PFSK-1 (cell line): ENCODE data around the gene ACSF3.

Experiments
- FOXP2 ChIP-seq: optimal IDR thresholded peaks from 2 replicates; pipeline ENCODE3; 2011; ENCODE audit warnings: borderline replicate concordance, control low read depth, inconsistent platforms; ENCODE audit not compliant: insufficient read depth; ENCODE audit errors: extremely low read length, extremely low read depth
- POLR2AphosphoS5 ChIP-seq: IDR thresholded peaks from 2 replicates; pipeline ENCODE4 v1.6.1; 2012; ENCODE audit warnings: low read depth, mild to moderate bottlenecking, control low read depth, low read length, moderate library complexity
- SIN3A ChIP-seq: IDR thresholded peaks from 2 replicates; pipeline ENCODE4 v1.6.1; 2012; ENCODE audit warnings: mild to moderate bottlenecking, low read length, moderate library complexity, borderline replicate concordance; ENCODE audit not compliant: insufficient read depth
- TAF1 ChIP-seq: IDR thresholded peaks from 2 replicates; pipeline ENCODE4 v1.6.1; 2012; ENCODE audit warnings: low read length, control low read depth, borderline replicate concordance; ENCODE audit not compliant: insufficient read depth
- TF ChIP-seq, protein P1 (sequence below), 2 experiments: IDR thresholded peaks; 2 replicates each; pipeline versions ENCODE4 v1.6.1 to v1.8.0; 2011 to 2012; ENCODE audit warnings: low read depth in 2 of 2, low read length in 2 of 2, control low read depth in 1 of 2, inconsistent platforms in 1 of 2, mild to moderate bottlenecking in 1 of 2, moderate library complexity in 1 of 2; ENCODE audit not compliant: insufficient read depth in 1 of 2

The ACSF3 gene

DNA sequence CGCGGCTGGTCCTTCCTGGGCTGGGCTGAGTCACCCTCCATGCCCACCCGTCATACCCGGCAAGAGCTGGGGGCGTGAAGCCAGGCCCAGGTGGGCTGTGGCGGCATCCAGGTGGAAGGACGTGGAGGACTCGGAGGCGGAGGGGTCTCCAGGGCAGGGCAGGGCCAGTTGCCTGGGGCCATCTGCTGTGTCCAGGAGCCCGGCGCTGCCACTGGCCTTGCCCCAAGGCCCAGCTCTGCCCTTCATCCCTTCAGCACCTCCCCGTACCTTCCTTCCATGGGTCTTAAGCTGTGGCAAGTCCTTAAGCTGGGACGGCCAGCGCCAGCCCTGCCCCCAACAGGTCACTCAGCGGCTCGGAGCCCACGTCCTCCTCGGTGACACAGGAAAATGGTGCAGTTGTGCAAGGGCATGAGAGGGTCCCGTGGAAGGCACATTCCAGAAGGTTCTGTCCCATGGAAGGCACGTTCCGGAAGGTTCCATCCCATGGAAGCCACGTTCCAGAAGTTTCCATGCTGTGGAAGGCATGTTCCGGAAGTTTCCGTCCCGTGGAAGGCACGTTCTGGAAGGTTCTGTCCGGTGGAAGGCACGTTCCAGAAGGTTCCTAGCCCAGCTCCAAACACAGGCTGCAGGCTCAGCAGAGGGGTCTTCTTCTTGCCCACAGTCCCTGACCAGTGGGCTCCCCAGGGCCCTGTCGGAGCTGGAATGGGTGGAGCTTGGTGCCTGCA is 67.5 kb downstream of the ACSF3 start:
- TF ChIP-seq, protein P1, sequence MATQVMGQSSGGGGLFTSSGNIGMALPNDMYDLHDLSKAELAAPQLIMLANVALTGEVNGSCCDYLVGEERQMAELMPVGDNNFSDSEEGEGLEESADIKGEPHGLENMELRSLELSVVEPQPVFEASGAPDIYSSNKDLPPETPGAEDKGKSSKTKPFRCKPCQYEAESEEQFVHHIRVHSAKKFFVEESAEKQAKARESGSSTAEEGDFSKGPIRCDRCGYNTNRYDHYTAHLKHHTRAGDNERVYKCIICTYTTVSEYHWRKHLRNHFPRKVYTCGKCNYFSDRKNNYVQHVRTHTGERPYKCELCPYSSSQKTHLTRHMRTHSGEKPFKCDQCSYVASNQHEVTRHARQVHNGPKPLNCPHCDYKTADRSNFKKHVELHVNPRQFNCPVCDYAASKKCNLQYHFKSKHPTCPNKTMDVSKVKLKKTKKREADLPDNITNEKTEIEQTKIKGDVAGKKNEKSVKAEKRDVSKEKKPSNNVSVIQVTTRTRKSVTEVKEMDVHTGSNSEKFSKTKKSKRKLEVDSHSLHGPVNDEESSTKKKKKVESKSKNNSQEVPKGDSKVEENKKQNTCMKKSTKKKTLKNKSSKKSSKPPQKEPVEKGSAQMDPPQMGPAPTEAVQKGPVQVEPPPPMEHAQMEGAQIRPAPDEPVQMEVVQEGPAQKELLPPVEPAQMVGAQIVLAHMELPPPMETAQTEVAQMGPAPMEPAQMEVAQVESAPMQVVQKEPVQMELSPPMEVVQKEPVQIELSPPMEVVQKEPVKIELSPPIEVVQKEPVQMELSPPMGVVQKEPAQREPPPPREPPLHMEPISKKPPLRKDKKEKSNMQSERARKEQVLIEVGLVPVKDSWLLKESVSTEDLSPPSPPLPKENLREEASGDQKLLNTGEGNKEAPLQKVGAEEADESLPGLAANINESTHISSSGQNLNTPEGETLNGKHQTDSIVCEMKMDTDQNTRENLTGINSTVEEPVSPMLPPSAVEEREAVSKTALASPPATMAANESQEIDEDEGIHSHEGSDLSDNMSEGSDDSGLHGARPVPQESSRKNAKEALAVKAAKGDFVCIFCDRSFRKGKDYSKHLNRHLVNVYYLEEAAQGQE (IDR thresholded peaks at IDR 0.05; ENCODE audit: insufficient read depth in 1 of 2, low read depth in 2 of 2, low read length in 2 of 2), result no peak
- TF ChIP-seq FOXP2 (no peak), SIN3A (no peak), TAF1 (no peak), POLR2AphosphoS5 (no peak)

DNA sequence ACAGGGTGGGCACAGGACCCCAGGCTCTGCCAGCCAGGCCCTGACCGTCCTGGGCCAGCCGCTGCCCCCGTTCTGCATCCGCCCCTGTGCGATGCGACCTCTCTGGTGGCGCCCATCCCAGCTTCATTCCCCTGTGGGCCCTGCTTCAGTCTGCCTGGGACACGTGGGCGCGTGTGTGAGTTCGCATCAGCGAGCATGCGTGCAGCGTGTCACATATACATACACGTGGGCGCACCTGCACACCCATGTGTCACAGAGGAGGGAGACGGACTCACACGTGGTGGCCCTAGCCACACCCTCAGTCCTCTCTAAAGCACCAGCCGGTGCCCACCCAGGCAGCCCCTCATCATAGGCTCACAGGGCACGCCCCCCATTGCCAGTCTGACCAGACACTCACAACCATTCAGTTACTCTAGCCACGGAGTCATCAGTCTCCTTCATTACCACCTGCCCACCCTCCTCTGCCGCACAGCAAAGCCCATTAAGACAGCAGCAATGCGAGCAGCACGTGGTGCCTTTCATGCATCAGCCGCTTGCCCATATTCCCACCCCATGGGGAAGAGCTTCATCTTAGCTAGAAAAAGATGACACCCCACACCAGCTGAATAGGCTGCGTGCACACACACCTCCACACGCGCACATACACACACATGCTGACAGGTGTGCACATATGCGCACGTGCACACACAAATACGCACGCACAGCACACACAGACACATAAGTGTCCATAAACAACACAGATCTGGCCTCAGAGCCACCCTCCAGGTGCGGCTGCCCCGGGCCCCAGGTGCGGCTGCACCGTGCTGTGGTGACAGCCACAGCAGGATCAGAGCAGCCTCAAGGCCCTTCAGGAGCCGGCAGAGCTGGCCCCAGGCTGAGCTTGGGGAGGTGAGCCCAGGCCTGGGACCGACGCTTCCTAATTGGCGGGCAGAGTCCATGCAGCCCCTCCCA is 68.4 kb downstream of the ACSF3 start:
- TF ChIP-seq TAF1, result no peak
- no peak for TF ChIP-seq FOXP2
- TF ChIP-seq POLR2AphosphoS5, result no peak
- TF ChIP-seq, protein P1 (IDR thresholded peaks at IDR 0.05; ENCODE audit: insufficient read depth in 1 of 2, low read depth in 2 of 2, low read length in 2 of 2), result no peak
- TF ChIP-seq SIN3A, result no peak

DNA sequence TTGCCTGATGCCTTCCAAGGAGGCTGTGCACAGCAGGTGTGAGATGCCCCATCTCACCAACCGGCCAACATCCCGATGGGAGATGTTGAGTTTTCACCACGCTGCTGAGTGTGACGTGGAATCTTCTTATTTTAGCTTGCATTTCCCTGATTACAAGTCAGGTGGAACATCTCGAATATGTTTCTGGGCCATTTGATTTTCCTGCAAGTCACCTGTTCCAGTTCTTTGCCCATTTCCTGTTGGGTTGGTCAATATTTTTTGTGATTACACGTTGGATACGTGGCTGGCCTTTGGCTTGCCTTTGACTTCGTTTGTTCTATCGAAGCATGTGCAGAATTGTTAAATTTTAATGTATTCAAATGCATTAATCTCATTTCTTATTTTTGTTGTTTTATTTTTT is 69.6 kb downstream of the ACSF3 start:
- no peak for TF ChIP-seq FOXP2
- no peak for TF ChIP-seq POLR2AphosphoS5
- TF ChIP-seq, protein P1 (IDR thresholded peaks at IDR 0.05; ENCODE audit: insufficient read depth in 1 of 2, low read depth in 2 of 2, low read length in 2 of 2), result no peak
- TF ChIP-seq TAF1, result no peak
- no peak for TF ChIP-seq SIN3A

DNA sequence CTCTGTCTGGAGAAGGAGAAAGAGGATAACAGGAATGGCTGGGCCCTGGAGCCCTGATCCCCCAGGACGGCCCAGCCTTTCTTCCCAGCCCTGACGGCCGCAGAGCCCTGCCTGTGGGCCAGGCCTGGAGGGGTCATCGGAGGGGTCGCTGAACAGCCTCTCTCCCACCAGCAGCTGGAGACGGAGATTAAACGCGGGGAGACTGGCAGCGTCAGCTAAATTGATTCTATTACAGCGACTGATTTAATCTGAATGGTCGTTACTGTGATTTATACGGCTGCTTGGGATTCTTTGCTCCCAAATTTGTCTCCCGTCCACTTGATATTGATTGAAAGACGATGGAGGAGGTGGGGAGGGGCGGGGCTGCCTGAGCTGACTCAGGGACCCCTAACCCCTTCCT is 70.8 kb downstream of the ACSF3 start:
- TF ChIP-seq SIN3A (no peak), FOXP2 (no peak), TAF1 (no peak), POLR2AphosphoS5 (no peak)
- TF ChIP-seq, protein P1 (IDR thresholded peaks at IDR 0.05; ENCODE audit: insufficient read depth in 1 of 2, low read depth in 2 of 2, low read length in 2 of 2), result no peak
